HG03175 (cell line): ENCODE results near the gene TMCO4.
"Not testable (repeated sequence)": the region's sequence is repeated elsewhere in the genome, so short reads cannot be mapped to it uniquely, and the experiment has no call there.

ENCODE experiments used
- ATAC-seq: cut with Tn5 transposase; IDR thresholded peaks from one replicate; pipeline ENCODE4 v1.9.1; 2021; ENCODE audit warnings: mild to moderate bottlenecking, moderate library complexity; ENCODE audit not compliant: unreplicated experiment

TMCO4 gene

GRCh38 chr1:19643602-19644394, 155.9 kb downstream of the TMCO4 start, which contains the start of gene NBL1:
Gene NBL1 (plus strand): TSS chr1:19644311. CDS start chr1:19655031, 10,720 bp downstream.
- ATAC-seq = peak; percentile 57

DNA sequence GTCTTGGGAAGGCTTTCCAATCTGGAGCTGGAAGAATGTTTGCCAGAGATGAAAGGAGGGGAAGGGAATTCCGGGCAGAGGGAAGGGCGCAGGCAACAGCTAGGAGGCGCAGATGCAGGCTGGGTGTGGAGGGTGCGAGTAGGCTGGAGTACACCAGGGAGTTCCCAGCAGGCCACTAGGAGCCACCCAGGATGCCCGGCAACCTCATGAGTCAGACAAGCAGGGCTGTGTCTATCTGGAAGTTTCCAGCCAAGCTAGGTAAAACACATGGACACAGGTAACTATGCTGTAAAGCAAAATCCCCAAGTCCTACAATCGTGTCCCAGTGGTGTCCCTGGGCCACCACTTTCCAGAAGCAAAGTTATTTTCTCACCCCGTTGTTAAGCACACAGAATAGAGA, 156.6 kb downstream of the TMCO4 start:
- ATAC-seq = no peak

GRCh38 chr1:19640363-19641316, 159.1 kb downstream of the TMCO4 start:
- no peak for ATAC-seq

- no peak for ATAC-seq
Measured at GRCh38 chr1:19639999-19640362, 159.7 kb downstream of the TMCO4 start.

- not testable (repeated sequence) for ATAC-seq
Measured at GRCh38 chr1:19639228-19639627, 160.5 kb downstream of the TMCO4 start.

GRCh38 chr1:19637606-19638005, 162.1 kb downstream of the TMCO4 start:
- no peak for ATAC-seq

- ATAC-seq = not testable (repeated sequence)
Measured at GRCh38 chr1:19636749-19637148, 163.0 kb downstream of the TMCO4 start.

DNA sequence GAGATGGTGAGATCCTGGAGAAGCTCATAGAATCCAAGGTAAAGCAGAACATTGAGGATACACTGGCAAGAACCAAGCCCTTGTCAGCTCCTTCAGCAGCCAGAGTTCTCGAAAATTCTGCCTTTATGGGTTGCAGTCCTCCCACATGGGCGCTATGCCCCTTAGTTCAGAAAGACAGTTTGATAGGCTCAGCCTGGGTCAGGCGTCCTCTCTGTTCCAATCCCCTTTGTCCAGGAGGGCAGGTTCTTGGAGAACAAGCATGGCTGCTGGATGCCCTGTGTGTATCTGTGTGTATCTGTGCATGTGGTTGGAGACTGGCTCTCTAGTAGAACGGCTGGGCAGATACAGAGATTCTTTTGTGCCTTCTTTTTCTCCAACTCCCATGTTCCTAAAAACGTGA, 163.7 kb downstream of the TMCO4 start:
- no peak for ATAC-seq

DNA sequence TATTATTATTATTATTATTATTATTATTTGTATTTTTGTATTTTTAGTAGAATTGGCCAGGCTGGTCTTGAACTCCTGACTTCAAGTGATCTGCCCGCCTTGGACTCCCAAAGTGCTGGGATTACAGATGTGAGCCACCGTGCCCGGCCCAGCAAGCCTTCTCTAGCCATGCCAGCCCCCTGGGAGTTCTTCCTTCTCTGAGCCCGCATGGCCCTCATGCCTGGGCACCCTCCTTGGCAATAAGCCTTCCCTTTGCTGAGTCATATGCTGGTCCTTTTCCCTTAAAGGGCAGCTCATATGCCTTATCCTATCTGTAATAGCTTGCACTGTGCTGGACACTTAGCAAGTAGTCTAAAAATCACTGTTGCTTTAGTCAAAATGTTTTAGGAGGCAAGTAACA, 164.1 kb downstream of the TMCO4 start:
- no peak for ATAC-seq

DNA sequence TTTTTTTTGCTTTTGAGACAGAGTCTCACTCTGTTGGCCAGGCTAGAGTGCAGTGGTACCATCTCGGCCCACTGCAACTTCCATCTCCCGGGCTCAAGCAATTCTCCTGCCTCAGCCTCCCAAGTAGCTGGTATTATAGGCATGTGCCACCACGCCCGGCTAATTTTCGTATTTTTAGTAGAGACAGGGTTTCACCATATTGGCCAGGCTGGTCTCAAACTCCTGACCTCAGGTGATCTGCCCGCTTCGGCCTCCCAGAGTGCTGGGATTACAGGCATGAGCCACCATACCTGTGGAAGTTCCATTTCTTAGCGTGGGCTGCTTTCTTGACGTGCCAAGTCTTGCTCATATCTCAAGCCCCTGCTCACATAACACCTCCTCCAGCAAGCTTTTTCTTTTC, 164.7 kb downstream of the TMCO4 start:
- not testable (repeated sequence) for ATAC-seq

DNA sequence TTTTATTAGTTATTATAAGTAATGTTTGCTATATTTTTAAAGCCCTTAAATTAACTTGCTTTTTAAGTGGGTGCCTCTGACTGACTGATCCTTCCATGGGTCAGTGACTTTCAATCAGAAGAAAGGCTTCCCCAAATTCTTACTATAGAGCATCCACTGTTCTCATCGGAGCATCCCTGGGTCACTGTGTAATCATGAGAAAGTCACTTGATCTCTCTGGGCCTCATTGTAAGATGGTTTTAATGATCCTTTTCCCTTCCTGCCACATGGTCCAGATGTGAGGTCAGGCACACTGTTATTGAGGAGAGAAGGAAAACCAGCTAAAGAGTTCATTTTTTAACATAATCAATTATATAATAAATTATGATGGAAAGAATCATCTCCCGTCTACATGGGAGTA, 166.6 kb downstream of the TMCO4 start:
- ATAC-seq = no peak
